A673 (cell line): Measurements from ENCODE around the gene ATRNL1.

ENCODE experiments used
- EZH2 ChIP-seq: fragments of 200-600 bp; sonication (generic); IDR thresholded peaks from 2 replicates; pipeline ENCODE4 v1.6.1; 2017; ENCODE audit warnings: borderline replicate concordance, low read depth, mild to moderate bottlenecking, mixed read lengths, antibody characterized with exemption, low read length; ENCODE audit not compliant: poor library complexity, severe bottlenecking
- TF ChIP-seq, protein P1 (sequence below): fragments of 300-800, 200-600 bp; sonication (generic); conservative IDR thresholded peaks from 2 replicates; pipeline ENCODE4 v1.5.1; 2017; ENCODE audit warnings: low read depth, mild to moderate bottlenecking, antibody characterized with exemption, low read length, moderate library complexity, mixed read lengths

GRCh38 chr10:115951242-115951641 is 858.1 kb downstream of the ATRNL1 start:
- TF ChIP-seq EZH2, result no peak
- TF ChIP-seq, protein P1, sequence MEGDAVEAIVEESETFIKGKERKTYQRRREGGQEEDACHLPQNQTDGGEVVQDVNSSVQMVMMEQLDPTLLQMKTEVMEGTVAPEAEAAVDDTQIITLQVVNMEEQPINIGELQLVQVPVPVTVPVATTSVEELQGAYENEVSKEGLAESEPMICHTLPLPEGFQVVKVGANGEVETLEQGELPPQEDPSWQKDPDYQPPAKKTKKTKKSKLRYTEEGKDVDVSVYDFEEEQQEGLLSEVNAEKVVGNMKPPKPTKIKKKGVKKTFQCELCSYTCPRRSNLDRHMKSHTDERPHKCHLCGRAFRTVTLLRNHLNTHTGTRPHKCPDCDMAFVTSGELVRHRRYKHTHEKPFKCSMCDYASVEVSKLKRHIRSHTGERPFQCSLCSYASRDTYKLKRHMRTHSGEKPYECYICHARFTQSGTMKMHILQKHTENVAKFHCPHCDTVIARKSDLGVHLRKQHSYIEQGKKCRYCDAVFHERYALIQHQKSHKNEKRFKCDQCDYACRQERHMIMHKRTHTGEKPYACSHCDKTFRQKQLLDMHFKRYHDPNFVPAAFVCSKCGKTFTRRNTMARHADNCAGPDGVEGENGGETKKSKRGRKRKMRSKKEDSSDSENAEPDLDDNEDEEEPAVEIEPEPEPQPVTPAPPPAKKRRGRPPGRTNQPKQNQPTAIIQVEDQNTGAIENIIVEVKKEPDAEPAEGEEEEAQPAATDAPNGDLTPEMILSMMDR, result no peak
